Lung microvascular endothelial cell (primary cell): ENCODE results near the gene NCF2. TPM values are rescaled to one million over a fixed set of nuclear protein-coding genes. Genes with fewer than 3 reads are reported as not detected.

ENCODE experiments used
- total RNA-seq: library from RNA; depleted of rRNA; stranded (reverse); fragments of >200 nt; gene quantifications from 2 replicates; pipeline ENCODE4 v1.2.1, GENCODE V29; 2014

NCF2 gene
- total RNA-seq, 1 donor from 2014 or later, result not detected

Other genes starting within 250 kb of the NCF2 start
- gene NMNAT2, start 172.1 kb downstream of the NCF2 start, total RNA-seq, result 0.20 and 0.22 TPM in 2 replicates
- 10.5 and 12.2 TPM in 2 replicates for gene SMG7, start 118.0 kb downstream of the NCF2 start, total RNA-seq
- 85.6 and 144 TPM in 2 replicates for gene ARPC5, start 45.3 kb upstream of the NCF2 start, total RNA-seq
- not detected in 2 replicates for gene APOBEC4, start 62.9 kb upstream of the NCF2 start, total RNA-seq
- gene RGL1, start 214.7 kb upstream of the NCF2 start, total RNA-seq, result 16.1 and 19.8 TPM in 2 replicates